NCI-H82 (cell line): ENCODE measurements around the gene TGM6.
A peak's percentile ranks its signal among the peaks of the same experiment; 100 is the strongest.

ENCODE experiments used
- DNase-seq: peaks from one replicate; lab custom pipeline; 2025; lab: John Stamatoyannopoulos, UW

TGM6 gene

DNA sequence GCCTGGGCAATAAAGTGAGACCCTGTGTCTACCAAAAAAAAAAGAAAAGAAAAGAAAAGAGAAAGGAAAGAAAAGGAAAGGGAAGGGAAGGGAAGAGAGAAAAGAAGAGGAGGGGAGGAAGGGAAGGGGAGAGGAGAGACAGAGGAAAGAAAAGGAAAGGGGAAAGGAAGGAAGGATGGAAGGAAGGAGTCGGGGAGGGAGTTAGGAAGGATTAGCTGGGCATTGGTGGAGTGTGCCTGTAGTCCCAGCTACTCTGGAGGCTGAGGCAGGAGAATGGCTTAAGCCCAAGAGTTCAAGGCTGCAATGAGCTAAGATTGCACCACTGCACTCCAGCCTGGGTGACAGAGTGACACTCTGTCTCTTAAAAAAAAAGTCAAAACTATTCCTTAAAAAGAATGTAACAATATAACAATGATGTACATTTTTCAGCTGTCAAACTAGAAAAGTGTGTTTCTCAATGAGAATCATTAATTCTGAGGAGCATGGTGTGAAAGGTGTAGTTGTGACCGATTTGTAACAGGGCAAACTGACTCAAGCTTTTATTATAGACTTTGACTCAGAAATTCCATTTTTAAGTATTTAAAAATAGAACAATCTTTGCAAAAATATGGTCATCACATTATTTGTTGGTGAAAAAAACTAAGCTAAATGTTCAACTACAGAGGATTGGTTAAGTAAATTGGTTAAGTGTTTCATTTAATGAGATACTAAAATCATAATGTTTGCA, 75.2 kb downstream of the TGM6 start:
- peak; percentile 21 for DNase-seq

DNA sequence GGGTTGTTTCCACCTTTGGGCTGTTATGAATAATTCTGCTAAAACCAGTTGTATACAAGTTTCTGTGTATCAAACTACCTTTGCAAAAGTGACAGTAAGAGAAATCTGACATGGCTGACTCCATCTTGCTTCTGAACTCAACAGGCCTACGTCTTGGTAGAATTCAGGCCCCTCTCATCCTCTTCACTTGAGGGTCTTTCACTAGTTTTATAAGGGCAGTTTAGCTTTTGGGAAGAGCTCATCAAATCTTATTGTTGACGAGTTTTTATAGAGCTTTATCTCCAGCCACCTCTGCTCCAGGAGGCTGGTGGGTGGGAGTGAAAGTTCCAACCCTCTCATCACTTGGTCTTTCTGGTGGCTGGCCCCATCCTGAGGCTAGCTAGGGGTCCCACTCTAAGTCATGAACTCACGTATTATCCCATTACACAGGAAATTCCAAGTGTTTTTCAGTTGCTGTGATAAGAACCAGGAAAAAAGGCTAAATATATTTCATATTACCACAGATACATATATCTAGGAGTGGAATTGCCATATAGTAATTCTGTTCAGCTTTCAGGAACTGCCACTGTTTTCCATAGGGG, 78.3 kb downstream of the TGM6 start:
- peak; percentile 50 for DNase-seq

DNA sequence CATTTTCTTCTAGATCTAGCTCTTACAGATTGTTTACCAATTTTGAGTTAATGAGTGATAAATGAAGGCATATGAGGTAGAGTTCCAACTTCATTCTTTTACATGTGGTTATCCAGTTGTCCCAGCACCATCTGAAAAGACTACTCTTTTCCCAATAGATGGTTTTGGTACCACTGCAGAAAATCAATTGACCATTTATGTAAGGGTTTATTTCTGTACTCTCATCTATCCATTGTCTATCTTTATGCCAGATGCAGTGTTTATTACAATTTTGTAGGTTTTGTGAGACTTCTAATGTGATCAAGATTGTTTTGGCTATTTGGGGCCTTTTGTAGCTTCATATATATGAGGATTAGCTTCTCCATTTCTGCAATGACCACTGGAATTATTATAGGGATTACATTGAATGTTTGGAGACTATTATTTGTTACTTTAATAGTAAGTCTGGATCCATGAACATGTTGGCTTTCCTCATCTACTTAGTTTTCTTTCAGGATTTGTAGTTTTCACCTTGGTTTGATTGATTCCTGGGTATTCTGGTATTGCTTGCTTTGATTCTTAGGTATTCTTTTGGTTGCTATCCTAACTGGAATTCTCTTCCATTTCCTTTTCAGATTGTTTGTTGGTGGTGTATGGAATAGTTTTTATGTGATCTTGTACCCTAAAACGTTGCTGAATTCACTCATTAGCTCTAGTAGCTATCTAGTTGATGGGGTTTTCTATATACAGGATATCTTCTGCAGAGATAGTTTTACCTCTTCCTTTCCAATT, 79.5 kb downstream of the TGM6 start:
- DNase-seq: no peak

DNA sequence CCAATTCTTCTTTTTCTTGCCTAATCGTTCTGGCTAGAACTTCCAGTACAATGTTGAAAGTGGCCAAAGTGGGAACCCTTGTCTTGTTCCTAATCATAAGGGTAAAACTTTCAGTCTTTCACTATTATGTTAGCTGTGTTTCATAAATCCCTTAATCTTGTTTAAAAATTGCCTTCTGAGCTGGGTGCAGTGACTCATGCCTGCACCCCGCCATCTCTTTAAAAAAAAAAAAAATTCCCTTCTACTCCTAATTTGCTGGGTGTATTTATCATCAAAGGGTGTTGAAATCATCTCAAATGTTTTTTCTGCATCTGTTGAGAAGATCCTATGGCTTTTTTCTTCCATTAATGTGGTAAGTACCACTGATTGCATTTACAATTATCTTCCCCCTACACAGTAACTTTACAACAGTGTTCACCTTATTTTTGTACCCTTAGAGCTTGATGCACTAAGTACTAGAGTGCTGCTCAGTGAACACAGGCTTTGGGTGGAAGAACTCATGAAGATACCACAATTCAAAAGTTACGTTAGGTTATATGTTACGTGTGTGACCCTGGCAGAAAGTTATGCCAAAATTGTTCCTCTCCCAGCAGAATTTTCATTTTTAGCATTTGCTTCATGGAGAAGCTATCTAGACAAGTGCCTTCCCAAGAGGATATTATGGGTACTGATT, 80.2 kb downstream of the TGM6 start:
- DNase-seq: no peak

DNA sequence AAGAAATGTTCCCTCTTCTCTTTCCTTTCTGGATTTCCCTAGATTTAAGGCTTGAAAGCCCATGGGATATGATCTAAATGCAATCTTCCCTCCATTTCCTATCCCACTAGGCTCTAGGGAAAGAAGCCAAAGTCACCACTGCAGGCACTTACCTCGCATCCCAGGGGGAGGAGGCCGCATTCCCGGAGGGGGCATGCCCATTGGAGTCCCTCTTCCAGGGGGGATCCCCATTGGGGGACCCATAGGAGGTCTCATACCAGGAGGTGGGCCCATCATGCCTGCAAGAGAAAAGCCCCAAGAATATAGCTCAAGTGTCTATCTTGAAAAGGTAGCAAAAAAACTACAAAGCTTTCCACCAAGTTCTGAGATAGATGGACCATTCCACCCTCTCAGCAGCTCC, 81.8 kb downstream of the TGM6 start:
- no peak for DNase-seq

DNA sequence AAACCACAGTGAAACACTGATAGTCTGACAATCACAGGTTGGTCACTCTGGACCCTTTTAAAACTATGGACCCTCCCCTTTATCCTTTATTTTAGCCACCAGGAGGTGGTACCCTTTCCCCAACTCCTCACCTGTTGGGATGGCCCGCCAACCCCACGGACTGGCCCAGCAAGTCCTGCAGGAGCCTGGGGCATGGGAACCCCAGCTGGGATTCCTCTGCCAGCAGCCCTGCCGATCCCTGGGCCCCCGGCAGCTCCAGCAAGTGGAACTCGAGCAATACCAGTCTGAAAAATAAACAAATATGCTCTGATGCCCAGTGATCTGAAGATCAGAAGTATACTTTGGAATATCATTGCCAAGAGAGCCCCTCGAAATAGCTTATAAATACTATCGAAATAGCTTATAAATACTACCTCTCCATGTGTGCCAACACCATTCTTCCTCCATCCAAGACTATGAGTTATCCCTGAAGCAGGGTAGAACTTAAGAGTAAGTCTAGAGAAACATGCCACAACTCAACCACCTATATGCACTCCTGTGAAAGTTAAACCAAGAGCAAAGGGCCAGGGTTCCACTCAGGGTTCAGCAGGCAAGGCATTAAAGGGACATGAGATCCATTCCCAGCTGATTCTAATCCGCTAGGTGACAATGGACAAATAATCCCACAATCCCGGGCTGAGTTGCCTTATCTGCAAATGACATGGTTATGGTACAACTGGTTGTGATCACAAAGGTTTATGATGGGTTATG, 83.1 kb downstream of the TGM6 start:
- DNase-seq: no peak

DNA sequence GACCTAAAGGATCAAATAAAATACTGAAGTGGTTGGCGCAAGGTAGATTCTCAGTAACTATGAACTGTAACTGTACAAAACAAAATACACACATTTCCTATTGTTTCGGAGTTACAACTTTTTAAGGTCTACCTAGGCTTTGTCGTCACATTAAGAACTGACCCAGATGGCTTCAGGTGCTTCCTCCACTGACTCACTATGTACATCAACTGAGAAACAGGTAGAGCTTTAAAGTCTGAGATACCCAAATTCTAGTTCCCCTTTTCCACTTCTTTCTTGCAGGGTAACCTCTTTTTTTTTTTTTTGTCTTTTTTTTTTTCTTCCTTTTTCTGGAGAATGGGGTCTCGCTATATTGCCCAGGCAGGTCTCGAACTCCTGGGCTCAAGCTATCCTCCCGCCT, 84.4 kb downstream of the TGM6 start:
- no peak for DNase-seq

DNA sequence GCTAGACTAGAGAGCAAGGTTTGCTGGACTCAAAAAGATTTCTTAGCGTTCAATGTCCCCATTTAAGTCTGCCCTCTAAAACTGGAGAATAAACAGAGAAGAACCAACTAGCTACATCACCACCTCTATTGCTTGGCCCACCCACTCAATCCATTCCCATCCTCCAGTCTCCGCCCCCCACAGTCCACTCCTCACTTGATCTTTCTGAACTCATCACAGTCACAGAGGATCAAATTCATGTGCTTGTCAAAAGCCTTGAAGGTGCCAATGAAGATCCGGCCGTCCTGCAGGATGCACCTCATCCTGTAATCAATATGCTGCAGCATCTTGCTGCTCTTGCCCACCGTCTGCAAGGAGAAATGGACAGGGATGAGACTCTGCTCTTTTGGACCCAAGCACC, 86.7 kb downstream of the TGM6 start:
- no peak for DNase-seq

DNA sequence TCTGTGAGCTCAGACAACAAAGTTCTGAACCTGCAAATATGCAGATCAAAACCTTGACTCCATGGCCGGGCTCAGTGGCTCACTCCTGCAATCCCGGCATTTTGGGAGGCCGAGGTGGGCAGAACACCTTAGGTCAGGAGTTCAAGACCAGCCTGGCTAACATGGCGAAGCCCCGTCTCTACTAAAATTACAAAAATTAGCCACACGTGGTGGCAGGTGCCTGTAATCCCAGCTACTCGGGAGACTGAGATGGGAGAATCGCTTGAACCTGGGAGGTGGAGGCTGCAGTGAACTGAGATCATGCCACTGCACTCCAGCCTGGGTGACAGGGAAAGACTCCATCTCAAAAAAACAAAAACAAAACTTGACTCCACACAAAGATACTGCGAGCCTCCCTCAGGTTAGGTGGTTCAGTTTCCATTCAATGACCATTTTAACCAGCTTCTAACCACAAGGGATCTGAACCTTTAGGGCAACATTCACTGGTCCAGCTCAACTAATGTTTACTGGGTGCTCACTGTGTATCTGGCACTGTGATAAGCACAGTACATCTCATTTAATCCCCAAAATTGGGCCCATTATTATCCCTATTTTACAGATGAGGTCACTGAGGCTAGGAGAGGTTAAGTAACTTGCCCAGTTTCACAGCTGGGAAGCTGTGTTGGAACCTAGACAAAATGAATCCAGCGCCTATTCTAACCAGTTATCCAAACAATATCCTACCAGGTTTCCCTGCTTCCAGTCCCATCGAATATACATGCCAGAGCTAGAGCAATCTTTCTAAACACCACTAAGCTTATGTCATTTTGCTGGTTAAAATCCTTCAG, 88.1 kb downstream of the TGM6 start:
- DNase-seq: no peak

DNA sequence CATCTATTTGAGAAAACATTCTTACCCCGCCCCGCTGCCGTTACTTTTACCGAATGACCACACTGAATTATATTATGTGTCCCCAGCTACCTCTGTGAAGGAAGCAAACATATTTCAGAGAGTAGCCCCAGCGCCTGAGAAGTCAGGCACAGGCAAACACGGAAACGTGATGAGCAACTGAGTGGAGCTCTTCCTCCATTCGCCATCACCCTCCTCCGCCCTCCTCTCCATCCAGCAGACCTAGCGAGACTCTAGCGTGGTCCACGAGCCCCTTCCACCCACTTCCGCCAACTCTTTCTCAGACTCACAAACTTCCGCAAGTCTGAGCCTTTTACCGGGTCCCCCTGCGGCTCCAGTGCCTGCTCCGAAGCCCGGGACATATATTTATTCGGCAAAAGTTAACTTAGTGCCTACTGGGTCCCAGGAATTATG, 89.3 kb downstream of the TGM6 start:
- peak; percentile 67 for DNase-seq

DNA sequence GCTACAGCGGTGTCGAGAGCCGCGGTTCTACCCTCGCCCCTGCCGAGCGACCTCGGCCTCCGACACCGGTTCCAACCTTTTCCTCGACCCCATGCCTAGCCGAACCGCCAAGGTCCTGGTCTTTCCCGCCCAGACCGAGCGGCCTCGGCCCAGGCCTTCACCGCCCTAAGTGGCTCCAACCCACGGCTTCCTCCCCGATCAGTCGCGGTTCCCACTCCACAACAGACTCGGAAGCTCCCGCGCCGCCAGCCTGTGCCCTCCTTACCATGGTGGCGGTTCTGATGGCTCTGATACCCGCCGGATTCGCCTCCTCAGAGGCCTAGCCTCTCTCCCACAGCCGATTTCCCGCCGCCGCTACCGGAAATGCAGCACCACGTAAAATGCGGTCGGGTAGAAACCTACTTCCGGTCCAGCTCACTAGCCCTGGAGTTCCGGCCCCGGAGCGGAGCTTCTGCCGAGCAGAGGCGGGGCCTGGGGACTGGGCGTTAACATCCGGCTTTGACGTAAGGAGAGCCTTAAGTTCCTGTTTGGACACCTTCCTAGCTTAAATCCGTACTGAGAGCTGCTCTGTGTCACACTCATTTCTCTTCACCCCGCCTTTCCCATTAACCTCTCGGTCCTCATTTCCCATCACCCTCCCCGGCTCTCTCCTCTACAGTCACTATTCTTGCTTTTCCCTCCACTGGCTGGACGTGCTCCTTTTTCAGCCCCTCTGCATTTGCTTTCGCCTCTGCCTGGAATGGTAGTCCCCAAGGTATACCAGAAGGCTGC, 89.9 kb downstream of the TGM6 start, which contains the start of gene SNRPB:
Gene SNRPB, minus strand, starts transcription at position 367 of the 771 bp plus-strand sequence. Its CDS starts 99 bp downstream, at position 268.
- DNase-seq: peak; percentile 99

DNA sequence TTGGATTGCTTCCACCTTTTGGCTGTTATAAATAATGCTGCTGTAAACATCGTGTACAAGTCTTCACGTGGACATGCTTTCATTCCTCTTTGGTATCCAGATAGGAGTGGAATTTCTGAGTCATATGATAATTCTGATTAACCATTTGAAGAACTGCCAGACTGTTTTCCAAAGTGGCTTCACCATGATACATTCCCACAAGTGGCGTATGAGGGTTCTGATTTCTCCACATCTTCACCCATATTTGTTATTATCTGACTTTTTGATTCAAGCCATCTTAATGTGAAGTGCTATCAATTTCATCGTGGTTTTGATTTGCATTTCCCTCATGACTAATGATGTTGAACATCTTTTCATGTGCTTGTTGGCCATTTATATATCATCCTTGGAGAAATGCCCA, 92.8 kb downstream of the TGM6 start:
- DNase-seq: no peak

DNA sequence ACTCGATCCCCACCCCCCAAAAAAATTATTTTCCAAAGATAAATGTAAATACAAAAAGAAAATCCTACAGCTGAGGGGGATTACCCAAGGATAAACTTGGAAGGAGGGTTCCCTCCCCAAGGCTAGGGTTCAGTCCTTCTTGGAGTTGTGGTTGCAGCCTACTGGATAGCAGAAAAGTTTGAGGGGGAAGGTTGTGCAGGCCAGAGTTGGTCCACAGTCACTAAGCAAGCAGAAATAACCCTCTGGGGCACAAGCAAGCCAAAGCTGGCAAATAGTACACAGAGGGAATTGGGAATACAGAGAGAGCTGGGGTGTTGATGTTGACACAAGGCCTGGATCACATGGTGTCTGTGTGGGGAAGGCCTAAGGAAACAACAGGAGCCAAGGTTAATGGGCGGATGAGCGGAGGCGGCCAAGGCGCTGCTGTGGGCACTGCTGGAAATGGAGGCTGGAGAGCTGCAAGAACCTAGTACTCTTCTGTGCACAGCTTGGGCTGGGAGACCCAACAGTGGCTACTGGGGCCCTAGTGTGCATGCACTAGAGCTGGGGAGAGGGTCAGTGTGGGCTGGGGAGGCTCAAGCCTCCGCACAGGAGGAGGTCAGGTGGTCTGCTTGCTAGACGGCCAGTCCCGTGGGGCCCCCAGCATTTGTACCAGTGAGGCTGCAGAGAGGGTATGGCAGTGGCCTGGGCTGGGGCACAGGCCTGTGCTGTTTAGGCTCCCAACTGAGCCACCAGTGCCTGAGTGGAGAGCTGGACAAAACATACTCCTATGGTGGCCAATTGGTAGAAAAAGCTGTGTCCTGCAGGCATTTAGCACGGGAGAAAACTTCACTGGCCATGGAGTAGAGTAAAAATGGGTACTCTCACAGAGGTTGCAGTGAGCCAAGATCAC, 95.4 kb downstream of the TGM6 start:
- DNase-seq: no peak

DNA sequence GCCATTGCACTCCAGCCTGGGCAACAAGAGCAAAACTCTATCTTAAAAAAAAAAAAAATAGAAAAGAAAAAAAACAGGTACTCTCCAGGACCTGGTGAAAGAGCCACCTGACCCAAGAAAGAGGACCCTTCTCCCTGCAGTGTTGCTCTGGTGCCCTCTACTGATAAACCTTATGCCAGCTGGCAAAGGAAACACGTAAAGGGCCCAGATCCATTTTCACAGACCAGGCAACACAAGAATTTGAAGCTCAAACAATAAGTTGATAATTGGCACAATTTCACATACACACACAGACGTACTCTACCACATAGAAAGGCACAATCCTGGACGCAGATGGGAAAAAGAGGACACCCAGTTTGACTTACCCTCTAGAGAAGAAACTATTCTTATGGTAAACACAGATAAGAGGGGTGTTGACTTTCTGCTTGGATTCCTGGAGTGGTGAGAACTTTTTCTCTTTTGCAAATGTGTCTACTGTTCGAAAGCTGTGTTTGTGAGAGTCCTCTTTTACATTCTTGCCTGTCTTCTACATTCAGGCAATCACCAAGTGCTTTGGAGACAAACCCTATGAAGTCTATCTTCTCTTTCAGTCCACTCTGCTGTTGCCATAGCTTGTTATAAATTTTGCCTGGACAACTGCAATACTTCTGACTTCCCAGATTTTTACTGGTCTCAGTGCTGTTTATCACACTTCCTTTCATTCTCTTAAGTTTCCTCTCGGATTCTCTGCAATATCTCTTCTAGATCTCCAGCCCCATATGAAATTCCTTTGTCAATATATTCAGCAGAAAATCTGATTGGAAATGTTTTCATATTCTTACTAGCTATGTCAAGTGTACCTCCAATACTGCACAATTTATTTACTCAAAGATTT, 96.3 kb downstream of the TGM6 start:
- DNase-seq: no peak

DNA sequence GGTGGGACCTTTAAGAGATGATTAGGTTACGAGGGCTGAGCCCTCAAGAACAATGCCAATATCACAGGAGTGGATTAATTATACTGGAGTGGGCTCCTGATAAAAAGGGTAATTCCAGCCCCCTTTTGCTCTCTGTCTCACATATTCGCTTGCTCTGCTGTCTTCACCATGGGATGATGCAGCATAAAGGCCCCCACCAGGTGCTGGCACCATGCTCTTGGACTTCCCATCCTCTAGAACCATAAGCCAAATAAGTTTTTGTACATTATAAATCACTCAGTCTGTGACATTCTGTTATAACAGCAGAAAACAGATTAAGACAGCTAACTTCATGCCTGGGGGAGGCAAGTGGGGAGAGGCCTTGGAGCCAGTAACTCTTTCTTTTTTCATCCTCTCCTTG, 99.7 kb downstream of the TGM6 start:
- DNase-seq: no peak
